ENCODE results near the gene TBC1D19.

Gene TBC1D19

GRCh38 chr4:26713563-26714151 is 129.8 kb downstream of the TBC1D19 start:
- Histone ChIP-seq H3K4me3 (ENCODE audit: control insufficient read depth in 1 of 7, extremely low read depth in 1 of 7, insufficient read depth in 4 of 7, low read depth in 2 of 7, low read length in 6 of 7) (no peak overlapping the region), H3K9me3 (ENCODE audit: control extremely low read depth in 1 of 5, control insufficient read depth in 4 of 5, insufficient read depth in 2 of 5, low read depth in 1 of 5, low read length in 4 of 5) (peaks cover 0 to 2% (median 0%) of the 10 kb centered on the region in 5 experiments), H3K27ac (ENCODE audit: insufficient read depth in 1 of 2, low read depth in 1 of 2, low read length in 2 of 2, poor library complexity in 1 of 2, severe bottlenecking in 2 of 2) (no peak overlapping the region), H3K36me3 (ENCODE audit: control insufficient read depth in 4 of 4, insufficient read depth in 4 of 4, low read length in 3 of 4) (no peaks in the 10 kb centered on the region), H3K27me3 (replicated peaks in 2 of 5; ENCODE audit: control insufficient read depth in 4 of 5, insufficient read depth in 5 of 5, low read length in 4 of 5) (no peaks in the 10 kb centered on the region), H3K4me1 (ENCODE audit: control extremely low read depth in 1 of 4, control insufficient read depth in 4 of 4, insufficient read depth in 4 of 4, low read length in 3 of 4) (no peaks in the 10 kb centered on the region)
- DNase-seq = no peak
- CTCF ChIA-PET = no interaction called here
- POLR2A ChIA-PET = no interaction called here
- WGBS (ENCODE audit: insufficient coverage) = 100% methylated on average over 2 of the region's 2 CpGs

- H3K27ac ChIP-seq (ENCODE audit: insufficient read depth in 1 of 2, low read depth in 1 of 2, low read length in 2 of 2, poor library complexity in 1 of 2, severe bottlenecking in 2 of 2) = no peak overlapping the region
- H3K4me1 ChIP-seq (ENCODE audit: control extremely low read depth in 1 of 4, control insufficient read depth in 4 of 4, insufficient read depth in 4 of 4, low read length in 3 of 4) = no peaks in the 10 kb centered on the region
- ChIA-PET CTCF (no interaction called here), POLR2A (no interaction called here)
- H3K36me3 ChIP-seq (ENCODE audit: control insufficient read depth in 4 of 4, insufficient read depth in 4 of 4, low read length in 3 of 4) = no peaks in the 10 kb centered on the region
- no peaks in the 10 kb centered on the region for H3K9me3 ChIP-seq (ENCODE audit: control extremely low read depth in 1 of 5, control insufficient read depth in 4 of 5, insufficient read depth in 2 of 5, low read depth in 1 of 5, low read length in 4 of 5)
- DNase-seq = no peak
- no peak overlapping the region for H3K4me3 ChIP-seq (ENCODE audit: control insufficient read depth in 1 of 7, extremely low read depth in 1 of 7, insufficient read depth in 4 of 7, low read depth in 2 of 7, low read length in 6 of 7)
- WGBS (ENCODE audit: insufficient coverage) = 89% methylated on average over 1 of the region's 1 CpG
- H3K27me3 ChIP-seq (replicated peaks in 2 of 5; ENCODE audit: control insufficient read depth in 4 of 5, insufficient read depth in 5 of 5, low read length in 4 of 5) = no peaks in the 10 kb centered on the region
Observed at GRCh38 chr4:26715636-26716242, 131.9 kb downstream of the TBC1D19 start.

DNA sequence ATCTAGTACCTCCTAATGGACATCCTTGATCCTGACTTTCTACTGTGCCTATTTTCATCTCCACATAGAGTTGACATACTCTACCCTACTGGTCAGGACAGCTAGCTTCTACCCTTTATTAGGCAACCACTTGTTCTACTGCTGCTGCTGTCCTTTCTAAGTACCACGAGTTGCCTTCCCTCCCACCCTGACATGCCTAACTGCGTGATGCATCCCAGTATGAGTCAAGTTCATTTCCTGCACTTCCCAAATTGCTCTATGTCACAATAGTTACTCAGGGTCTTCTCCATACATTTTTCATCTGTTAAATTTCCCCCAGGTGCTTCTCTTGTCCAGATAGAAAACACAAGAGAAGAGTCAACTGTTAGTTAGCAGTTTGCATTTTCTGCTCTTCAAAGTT is 133.4 kb downstream of the TBC1D19 start:
- no peak overlapping the region for H3K27ac ChIP-seq (ENCODE audit: insufficient read depth in 1 of 2, low read depth in 1 of 2, low read length in 2 of 2, poor library complexity in 1 of 2, severe bottlenecking in 2 of 2)
- H3K4me3 ChIP-seq (ENCODE audit: control insufficient read depth in 1 of 7, extremely low read depth in 1 of 7, insufficient read depth in 4 of 7, low read depth in 2 of 7, low read length in 6 of 7) = no peak overlapping the region
- DNase-seq = no peak
- CTCF ChIA-PET = no interaction called here
- H3K27me3 ChIP-seq (replicated peaks in 2 of 5; ENCODE audit: control insufficient read depth in 4 of 5, insufficient read depth in 5 of 5, low read length in 4 of 5) = no peaks in the 10 kb centered on the region
- no peaks in the 10 kb centered on the region for H3K4me1 ChIP-seq (ENCODE audit: control extremely low read depth in 1 of 4, control insufficient read depth in 4 of 4, insufficient read depth in 4 of 4, low read length in 3 of 4)
- H3K36me3 ChIP-seq (ENCODE audit: control insufficient read depth in 4 of 4, insufficient read depth in 4 of 4, low read length in 3 of 4) = no peaks in the 10 kb centered on the region
- H3K9me3 ChIP-seq (ENCODE audit: control extremely low read depth in 1 of 5, control insufficient read depth in 4 of 5, insufficient read depth in 2 of 5, low read depth in 1 of 5, low read length in 4 of 5) = no peaks in the 10 kb centered on the region
- POLR2A ChIA-PET = no interaction called here
- 82% methylated on average over 2 of the region's 2 CpGs for WGBS (ENCODE audit: insufficient coverage)

GRCh38 chr4:26719954-26720552 is 136.2 kb downstream of the TBC1D19 start:
- Histone ChIP-seq H3K36me3 (ENCODE audit: control insufficient read depth in 4 of 4, insufficient read depth in 4 of 4, low read length in 3 of 4) (no peaks in the 10 kb centered on the region), H3K4me3 (ENCODE audit: control insufficient read depth in 1 of 7, extremely low read depth in 1 of 7, insufficient read depth in 4 of 7, low read depth in 2 of 7, low read length in 6 of 7) (no peak overlapping the region), H3K27ac (ENCODE audit: insufficient read depth in 1 of 2, low read depth in 1 of 2, low read length in 2 of 2, poor library complexity in 1 of 2, severe bottlenecking in 2 of 2) (no peak overlapping the region), H3K9me3 (ENCODE audit: control extremely low read depth in 1 of 5, control insufficient read depth in 4 of 5, insufficient read depth in 2 of 5, low read depth in 1 of 5, low read length in 4 of 5) (no peaks in the 10 kb centered on the region), H3K4me1 (ENCODE audit: control extremely low read depth in 1 of 4, control insufficient read depth in 4 of 4, insufficient read depth in 4 of 4, low read length in 3 of 4) (peaks cover 0 to 3% (median 0%) of the 10 kb centered on the region in 4 experiments), H3K27me3 (replicated peaks in 2 of 5; ENCODE audit: control insufficient read depth in 4 of 5, insufficient read depth in 5 of 5, low read length in 4 of 5) (no peaks in the 10 kb centered on the region)
- ChIA-PET POLR2A (no interaction called here), CTCF (interaction anchor here (1.1 to 2.3 kb wide), 8 partner anchors 12 to 878 kb away, joined by 3 to 11 read pairs (median 3); no protein-coding TSS in a partner anchor)
- peak in 2 of 3 donors; percentile 9 to 19 for DNase-seq
- WGBS (ENCODE audit: insufficient coverage) = no CpG with 5 or more reads among the region's 1 CpG

- no peak for DNase-seq
- ChIA-PET POLR2A (no interaction called here), CTCF (interaction anchor here (0.8 to 2.3 kb wide), 13 partner anchors 13 to 327 kb away, joined by 3 to 11 read pairs (median 3); no protein-coding TSS in a partner anchor)
- Histone ChIP-seq H3K4me3 (ENCODE audit: control insufficient read depth in 1 of 7, extremely low read depth in 1 of 7, insufficient read depth in 4 of 7, low read depth in 2 of 7, low read length in 6 of 7) (no peak overlapping the region), H3K36me3 (ENCODE audit: control insufficient read depth in 4 of 4, insufficient read depth in 4 of 4, low read length in 3 of 4) (no peaks in the 10 kb centered on the region), H3K27me3 (replicated peaks in 2 of 5; ENCODE audit: control insufficient read depth in 4 of 5, insufficient read depth in 5 of 5, low read length in 4 of 5) (no peaks in the 10 kb centered on the region), H3K9me3 (ENCODE audit: control extremely low read depth in 1 of 5, control insufficient read depth in 4 of 5, insufficient read depth in 2 of 5, low read depth in 1 of 5, low read length in 4 of 5) (no peaks in the 10 kb centered on the region), H3K27ac (ENCODE audit: insufficient read depth in 1 of 2, low read depth in 1 of 2, low read length in 2 of 2, poor library complexity in 1 of 2, severe bottlenecking in 2 of 2) (no peak overlapping the region), H3K4me1 (ENCODE audit: control extremely low read depth in 1 of 4, control insufficient read depth in 4 of 4, insufficient read depth in 4 of 4, low read length in 3 of 4) (peaks cover 0 to 3% (median 0%) of the 10 kb centered on the region in 4 experiments)
- WGBS (ENCODE audit: insufficient coverage) = 89% methylated on average over 1 of the region's 1 CpG
Observed at GRCh38 chr4:26721685-26722084, 137.8 kb downstream of the TBC1D19 start.

DNA sequence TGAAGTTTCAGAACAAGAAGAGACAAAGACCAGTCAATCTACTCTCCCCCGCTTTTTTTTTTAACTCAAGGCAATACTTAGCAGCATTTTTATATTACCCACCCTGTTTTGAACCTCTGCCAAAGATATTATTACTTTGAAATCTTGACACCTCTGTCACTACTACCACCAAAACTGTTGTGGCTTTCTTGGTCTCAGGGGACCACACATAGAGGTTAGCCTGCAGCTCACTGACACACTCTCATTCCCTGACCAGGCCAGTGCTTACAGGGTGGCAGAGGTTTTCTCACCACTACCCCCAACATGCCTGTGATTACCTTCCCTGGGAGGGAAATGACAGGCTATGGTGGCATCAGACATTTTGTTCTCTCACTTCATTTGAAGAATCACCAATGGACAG is 139.3 kb downstream of the TBC1D19 start:
- Histone ChIP-seq H3K4me3 (ENCODE audit: control insufficient read depth in 1 of 7, extremely low read depth in 1 of 7, insufficient read depth in 4 of 7, low read depth in 2 of 7, low read length in 6 of 7) (no peak overlapping the region), H3K27me3 (replicated peaks in 2 of 5; ENCODE audit: control insufficient read depth in 4 of 5, insufficient read depth in 5 of 5, low read length in 4 of 5) (no peaks in the 10 kb centered on the region), H3K27ac (ENCODE audit: insufficient read depth in 1 of 2, low read depth in 1 of 2, low read length in 2 of 2, poor library complexity in 1 of 2, severe bottlenecking in 2 of 2) (no peak overlapping the region), H3K9me3 (ENCODE audit: control extremely low read depth in 1 of 5, control insufficient read depth in 4 of 5, insufficient read depth in 2 of 5, low read depth in 1 of 5, low read length in 4 of 5) (no peaks in the 10 kb centered on the region), H3K4me1 (ENCODE audit: control extremely low read depth in 1 of 4, control insufficient read depth in 4 of 4, insufficient read depth in 4 of 4, low read length in 3 of 4) (peaks cover 0 to 3% (median 0%) of the 10 kb centered on the region in 4 experiments), H3K36me3 (ENCODE audit: control insufficient read depth in 4 of 4, insufficient read depth in 4 of 4, low read length in 3 of 4) (no peaks in the 10 kb centered on the region)
- DNase-seq = no peak
- CTCF ChIA-PET = interaction anchor here (1.0 to 2.3 kb wide), 9 partner anchors 11 to 694 kb away, joined by 3 to 10 read pairs (median 3); partner anchors contain the start of gene TBC1D19
- POLR2A ChIA-PET = no interaction called here
- 100% methylated on average over 1 of the region's 1 CpG for WGBS (ENCODE audit: insufficient coverage)

DNA sequence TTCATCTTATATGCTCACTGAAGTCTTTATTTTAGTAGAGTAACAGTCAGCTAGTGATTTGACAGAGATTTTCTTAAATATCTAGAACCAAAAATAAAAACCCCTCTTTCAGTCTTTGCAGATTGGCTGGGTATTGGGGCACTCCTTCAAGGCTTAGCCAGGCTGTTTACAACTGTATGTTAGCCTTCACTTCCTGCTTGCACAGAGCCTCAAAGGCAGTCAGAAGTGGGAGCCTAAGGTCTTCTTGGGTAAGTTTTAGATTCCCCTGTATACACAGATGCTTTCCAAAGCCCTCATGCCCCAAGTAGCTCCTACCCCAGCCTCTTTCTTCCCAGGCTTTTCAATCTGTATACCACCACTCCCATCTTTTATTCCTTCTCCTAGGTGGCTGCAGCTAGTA is 140.7 kb downstream of the TBC1D19 start:
- Histone ChIP-seq H3K9me3 (ENCODE audit: control extremely low read depth in 1 of 5, control insufficient read depth in 4 of 5, insufficient read depth in 2 of 5, low read depth in 1 of 5, low read length in 4 of 5) (no peaks in the 10 kb centered on the region), H3K36me3 (ENCODE audit: control insufficient read depth in 4 of 4, insufficient read depth in 4 of 4, low read length in 3 of 4) (peaks cover 0 to 2% (median 0%) of the 10 kb centered on the region in 4 experiments), H3K27ac (ENCODE audit: insufficient read depth in 1 of 2, low read depth in 1 of 2, low read length in 2 of 2, poor library complexity in 1 of 2, severe bottlenecking in 2 of 2) (no peak overlapping the region), H3K4me3 (ENCODE audit: control insufficient read depth in 1 of 7, extremely low read depth in 1 of 7, insufficient read depth in 4 of 7, low read depth in 2 of 7, low read length in 6 of 7) (no peak overlapping the region), H3K27me3 (replicated peaks in 2 of 5; ENCODE audit: control insufficient read depth in 4 of 5, insufficient read depth in 5 of 5, low read length in 4 of 5) (no peaks in the 10 kb centered on the region), H3K4me1 (ENCODE audit: control extremely low read depth in 1 of 4, control insufficient read depth in 4 of 4, insufficient read depth in 4 of 4, low read length in 3 of 4) (peaks cover 0 to 3% (median 0%) of the 10 kb centered on the region in 4 experiments)
- POLR2A ChIA-PET = no interaction called here
- DNase-seq = no peak
- CTCF ChIA-PET = interaction anchor here (0.8 to 1.4 kb wide), 4 partner anchors 18 to 262 kb away, joined by 3 to 4 read pairs (median 3); no protein-coding TSS in a partner anchor
